Thoracic aorta (tissue), 2 donors: Measurements from ENCODE around the gene DCBLD1. TPM values are rescaled to one million over a fixed set of nuclear protein-coding genes. Genes with fewer than 3 reads are reported as not detected.

Experiments used
- ATAC-seq: fragments of 150-250 bp; one replicate; pipeline ENCODE4 v1.8.0; 2017; ENCODE audit warnings: low read depth; ENCODE audit not compliant: insufficient number of reproducible peaks, low FRiP score
- DNase-seq: peaks from one replicate; pipeline ENCODE4 v3.0.0-alpha.2; 2020; ENCODE audit warnings: low spot score
- H3K27ac ChIP-seq, 2 donors: fragments of 200-600 bp; sonication (generic); 1 replicate in 1 of 2; 2 replicates in 1 of 2; pipeline ENCODE4 v1.5.1; 2016; ENCODE audit warnings: mild to moderate bottlenecking in 2 of 2, moderate library complexity in 2 of 2
- H3K27me3 ChIP-seq: fragments of 200-600 bp; sonication (generic); replicated peaks from 2 replicates; pipeline ENCODE4 v1.6.0; 2016; ENCODE audit warnings: mild to moderate bottlenecking; ENCODE audit not compliant: insufficient read depth
- H3K36me3 ChIP-seq: fragments of 200-600 bp; sonication (generic); one replicate; pipeline ENCODE4 v1.5.1; 2016
- H3K4me1 ChIP-seq, 2 donors: fragments of 200-600 bp; sonication (generic); 1 replicate in 1 of 2; 2 replicates in 1 of 2; pipeline versions ENCODE4 v1.5.1 to v1.6.0; 2016; ENCODE audit warnings: low read depth in 2 of 2, mild to moderate bottlenecking in 1 of 2; ENCODE audit not compliant: control insufficient read depth in 1 of 2
- H3K4me3 ChIP-seq: fragments of 200-600 bp; sonication (generic); 2 replicates; pipeline ENCODE4 v1.5.1; 2016; ENCODE audit warnings: mild to moderate bottlenecking
- H3K9me3 ChIP-seq: fragments of 200-600 bp; sonication (generic); 2 replicates; pipeline ENCODE4 v1.5.1; 2016
- total RNA-seq, 2 donors: library from RNA; depleted of rRNA; stranded (reverse); fragments of >200 nt; gene quantifications; one replicate each; pipeline versions ENCODE4 v1.1.0 to v1.2.3, GENCODE V29; 2016
- TF ChIP-seq, protein P1 (sequence below): fragments of 200-600 bp; sonication (generic); IDR thresholded peaks from one replicate; pipeline ENCODE4 v1.5.1; 2019; ENCODE audit warnings: antibody characterized with exemption

Gene DCBLD1
- total RNA-seq, 2 donors from 2014 or later = 6.4 to 33.2 TPM

DNA sequence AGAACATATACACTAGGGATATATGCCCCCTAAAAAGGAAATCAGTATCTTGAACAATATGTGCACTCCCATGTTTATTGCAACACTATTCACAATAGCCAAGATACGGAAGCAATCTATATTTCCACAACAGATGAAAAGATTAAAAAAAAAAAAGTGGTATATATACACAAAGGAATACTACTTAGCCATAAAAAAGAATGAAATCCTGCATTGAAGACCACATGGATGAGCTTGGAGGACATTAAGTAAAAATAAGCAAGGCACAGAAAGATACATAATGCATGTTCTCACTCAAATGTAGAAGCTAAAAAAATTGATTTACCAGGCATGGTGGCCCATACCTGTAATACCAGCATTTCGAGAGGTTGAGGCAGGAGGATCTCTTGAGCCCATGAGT lies 115.3 kb downstream of the DCBLD1 start:
- Histone ChIP-seq H3K4me1 (peaks cover 15 to 19% of the 10 kb centered on the region in 2 donors), H3K4me3 (no peak overlapping the region), H3K27me3 (no peaks in the 10 kb centered on the region), H3K36me3 (no peaks in the 10 kb centered on the region), H3K27ac (no peak overlapping the region), H3K9me3 (no peaks in the 10 kb centered on the region)
- DNase-seq (no peak), ATAC-seq (no peak)
- TF ChIP-seq, protein P1, sequence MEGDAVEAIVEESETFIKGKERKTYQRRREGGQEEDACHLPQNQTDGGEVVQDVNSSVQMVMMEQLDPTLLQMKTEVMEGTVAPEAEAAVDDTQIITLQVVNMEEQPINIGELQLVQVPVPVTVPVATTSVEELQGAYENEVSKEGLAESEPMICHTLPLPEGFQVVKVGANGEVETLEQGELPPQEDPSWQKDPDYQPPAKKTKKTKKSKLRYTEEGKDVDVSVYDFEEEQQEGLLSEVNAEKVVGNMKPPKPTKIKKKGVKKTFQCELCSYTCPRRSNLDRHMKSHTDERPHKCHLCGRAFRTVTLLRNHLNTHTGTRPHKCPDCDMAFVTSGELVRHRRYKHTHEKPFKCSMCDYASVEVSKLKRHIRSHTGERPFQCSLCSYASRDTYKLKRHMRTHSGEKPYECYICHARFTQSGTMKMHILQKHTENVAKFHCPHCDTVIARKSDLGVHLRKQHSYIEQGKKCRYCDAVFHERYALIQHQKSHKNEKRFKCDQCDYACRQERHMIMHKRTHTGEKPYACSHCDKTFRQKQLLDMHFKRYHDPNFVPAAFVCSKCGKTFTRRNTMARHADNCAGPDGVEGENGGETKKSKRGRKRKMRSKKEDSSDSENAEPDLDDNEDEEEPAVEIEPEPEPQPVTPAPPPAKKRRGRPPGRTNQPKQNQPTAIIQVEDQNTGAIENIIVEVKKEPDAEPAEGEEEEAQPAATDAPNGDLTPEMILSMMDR = no peak

Other genes with a start within 250 kb of the DCBLD1 start
- gene VGLL2, start 217.1 kb upstream of the DCBLD1 start, total RNA-seq = not detected
- gene ROS1, start 56.7 kb upstream of the DCBLD1 start, total RNA-seq = not detected
- gene GOPC, start 119.8 kb downstream of the DCBLD1 start, total RNA-seq = 10 to 100 TPM; 29.5 to 31.5 TPM
- 10 to 100 TPM; 16.2 to 30.9 TPM for gene NUS1, start 192.8 kb downstream of the DCBLD1 start, total RNA-seq